AG04449 (cell line): ENCODE results near the gene ENOX1.

Source experiments
- CTCF ChIA-PET: fragments of 350-600 bp; formaldehyde crosslinking; extraction: SDS; loops from one replicate; lab custom pipeline; 2021; ENCODE audit warnings: antibody characterized with exemption; lab: Yijun Ruan, JAX
- POLR2A ChIA-PET: fragments of 400-600, 350-600 bp; formaldehyde crosslinking; extraction: SDS; loops from one replicate; lab custom pipeline; 2020; ENCODE audit warnings: antibody characterized with exemption, inconsistent platforms; lab: Yijun Ruan, JAX
- DNase-seq: peaks from one replicate; pipeline ENCODE4 v3.0.0-alpha.2; 2010; ENCODE audit warnings: low read depth, low spot score
- H3K4me3 ChIP-seq: 2 replicates; pipeline ENCODE4 v1.5.1; 2011; ENCODE audit warnings: low read depth, mild to moderate bottlenecking, control low read depth, low read length
- TF ChIP-seq, protein P1 (sequence below): IDR thresholded peaks from one replicate; pipeline ENCODE4 v1.5.1; 2011; ENCODE audit warnings: mild to moderate bottlenecking, moderate library complexity, low read length, control low read depth, inconsistent platforms; ENCODE audit not compliant: insufficient read depth; ENCODE audit errors: missing control alignments

ENOX1 gene

DNA sequence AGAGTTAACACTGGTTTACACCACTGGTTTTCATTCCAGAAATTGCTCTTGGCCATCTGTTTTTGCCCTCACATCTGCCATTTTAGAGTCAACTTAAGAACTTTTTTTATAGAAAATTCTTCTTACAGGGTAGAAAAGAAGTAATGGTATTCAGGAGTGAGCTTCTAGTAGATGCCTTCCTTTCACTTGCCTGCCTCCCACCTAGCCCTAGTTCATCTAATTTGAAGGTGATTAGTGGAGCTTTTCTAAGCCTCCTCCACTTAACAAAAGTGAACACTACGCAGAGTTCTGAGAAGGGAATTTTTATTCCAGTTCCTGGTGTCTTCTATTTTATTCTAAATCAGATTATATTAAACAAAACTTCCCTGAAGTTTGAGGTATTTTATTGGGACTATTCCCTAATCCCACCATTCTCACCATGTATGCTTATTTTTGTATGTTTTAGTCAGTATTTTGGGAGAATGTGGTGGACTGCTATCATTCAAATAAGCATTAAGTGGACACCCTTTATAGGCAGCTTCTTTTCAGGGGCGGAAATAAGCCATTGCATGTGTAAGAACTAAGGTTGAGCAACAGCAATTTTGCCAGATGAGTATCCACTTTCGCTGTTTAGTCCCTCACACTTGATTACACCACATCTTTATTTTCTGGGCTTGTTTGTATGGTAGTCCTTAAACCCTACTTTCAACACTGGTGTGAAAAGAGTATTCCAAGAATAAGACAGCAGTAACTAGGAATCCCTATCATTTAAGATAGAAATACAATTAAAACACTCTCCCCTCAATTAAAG, 156.9 kb downstream of the ENOX1 start:
- CTCF ChIA-PET: no interaction called here
- POLR2A ChIA-PET: no interaction called here
- TF ChIP-seq, protein P1, sequence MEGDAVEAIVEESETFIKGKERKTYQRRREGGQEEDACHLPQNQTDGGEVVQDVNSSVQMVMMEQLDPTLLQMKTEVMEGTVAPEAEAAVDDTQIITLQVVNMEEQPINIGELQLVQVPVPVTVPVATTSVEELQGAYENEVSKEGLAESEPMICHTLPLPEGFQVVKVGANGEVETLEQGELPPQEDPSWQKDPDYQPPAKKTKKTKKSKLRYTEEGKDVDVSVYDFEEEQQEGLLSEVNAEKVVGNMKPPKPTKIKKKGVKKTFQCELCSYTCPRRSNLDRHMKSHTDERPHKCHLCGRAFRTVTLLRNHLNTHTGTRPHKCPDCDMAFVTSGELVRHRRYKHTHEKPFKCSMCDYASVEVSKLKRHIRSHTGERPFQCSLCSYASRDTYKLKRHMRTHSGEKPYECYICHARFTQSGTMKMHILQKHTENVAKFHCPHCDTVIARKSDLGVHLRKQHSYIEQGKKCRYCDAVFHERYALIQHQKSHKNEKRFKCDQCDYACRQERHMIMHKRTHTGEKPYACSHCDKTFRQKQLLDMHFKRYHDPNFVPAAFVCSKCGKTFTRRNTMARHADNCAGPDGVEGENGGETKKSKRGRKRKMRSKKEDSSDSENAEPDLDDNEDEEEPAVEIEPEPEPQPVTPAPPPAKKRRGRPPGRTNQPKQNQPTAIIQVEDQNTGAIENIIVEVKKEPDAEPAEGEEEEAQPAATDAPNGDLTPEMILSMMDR: no peak
- DNase-seq: no peak
- H3K4me3 ChIP-seq: no peak overlapping the region

DNA sequence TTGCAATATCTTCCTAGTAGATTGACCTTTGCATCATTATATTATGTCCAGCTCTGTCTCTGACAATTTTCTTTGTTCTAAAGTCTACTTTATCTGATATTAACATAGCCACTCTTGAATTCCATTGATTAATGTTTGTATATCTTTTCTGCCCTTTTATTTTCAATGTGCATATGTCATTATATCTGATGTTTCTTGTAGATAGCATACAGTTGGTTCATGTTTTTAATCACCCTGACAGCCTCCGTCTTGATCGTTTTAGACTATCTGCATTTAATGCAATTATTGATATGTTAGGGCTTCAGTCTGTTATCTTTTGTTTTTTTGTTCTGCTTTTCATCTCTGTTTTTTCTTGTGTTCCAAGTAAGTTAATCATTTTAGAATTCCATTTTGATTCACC, 159.8 kb downstream of the ENOX1 start:
- CTCF ChIA-PET: no interaction called here
- POLR2A ChIA-PET: no interaction called here
- no peak overlapping the region for H3K4me3 ChIP-seq
- DNase-seq: no peak
- TF ChIP-seq, protein P1: no peak

- POLR2A ChIA-PET: no interaction called here
- CTCF ChIA-PET: interaction anchor here (1.1 kb wide), 1 partner anchor 82 kb away, joined by 3 read pairs; no protein-coding TSS in a partner anchor
- no peak overlapping the region for H3K4me3 ChIP-seq
- TF ChIP-seq, protein P1: no peak
- DNase-seq: no peak
Observed at GRCh38 chr13:43614063-43614462, 172.7 kb downstream of the ENOX1 start.

- TF ChIP-seq, protein P1: no peak
- H3K4me3 ChIP-seq: no peak overlapping the region
- ChIA-PET CTCF (no interaction called here), POLR2A (no interaction called here)
- no peak for DNase-seq
Observed at GRCh38 chr13:43611281-43612273, 175.2 kb downstream of the ENOX1 start.

DNA sequence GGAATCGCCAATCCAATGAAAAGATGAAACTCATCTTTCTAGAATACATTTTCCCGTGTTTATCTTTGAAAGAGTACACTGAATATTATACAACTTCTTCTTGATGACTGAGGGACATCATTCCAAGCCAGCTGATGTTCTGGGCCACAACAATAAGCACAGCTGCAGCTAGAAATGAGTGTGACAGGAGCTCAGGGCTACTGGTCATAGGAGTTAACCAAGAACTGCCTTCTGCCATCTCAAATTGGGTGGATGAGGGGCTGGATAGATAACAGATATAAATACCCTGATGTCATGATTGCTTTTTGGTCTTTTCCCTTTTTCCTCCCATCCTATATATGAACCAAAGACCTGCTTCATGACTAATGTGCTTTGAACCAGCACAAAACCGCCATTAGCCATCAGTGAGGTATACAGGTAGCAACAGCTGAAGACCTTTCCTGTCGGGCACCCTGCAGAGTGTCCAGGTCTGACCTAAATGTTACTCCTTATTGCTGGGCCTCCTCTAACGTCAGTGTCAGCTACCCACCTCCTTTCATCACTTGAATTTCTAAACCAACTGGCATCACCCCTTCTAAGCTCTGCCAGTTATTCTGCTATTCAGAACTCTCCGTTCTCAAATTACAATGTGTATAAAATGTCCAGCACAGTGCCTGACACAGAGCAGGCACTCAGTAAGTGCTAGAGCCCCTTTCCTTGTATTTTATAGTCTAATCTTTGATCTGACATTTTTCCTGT, 178.2 kb downstream of the ENOX1 start:
- TF ChIP-seq, protein P1: no peak
- H3K4me3 ChIP-seq: no peak overlapping the region
- CTCF ChIA-PET: no interaction called here
- POLR2A ChIA-PET: no interaction called here
- DNase-seq: no peak
